ENCODE results near the gene CFAP57.

- no peak for TF ChIP-seq POLR2A (IDR thresholded peaks at IDR 0.05)
- TF ChIP-seq CTCF (IDR thresholded peaks at IDR 0.05): no peak
These were observed 81.0 kb downstream of the CFAP57 start for GRCh38 chr1:43253173-43253572.

Data from vagina (tissue), 2 donors.